Measurements from ENCODE around the gene TMX4. TPM values are rescaled to one million over a fixed set of nuclear protein-coding genes. Genes with fewer than 3 reads are reported as not detected.
"Not testable (repeated sequence)": the region's sequence is repeated elsewhere in the genome, so short reads cannot be mapped to it uniquely, and the experiment has no call there.

Gene TMX4
- 20.1 and 21.1 TPM in 2 replicates for total RNA-seq

DNA sequence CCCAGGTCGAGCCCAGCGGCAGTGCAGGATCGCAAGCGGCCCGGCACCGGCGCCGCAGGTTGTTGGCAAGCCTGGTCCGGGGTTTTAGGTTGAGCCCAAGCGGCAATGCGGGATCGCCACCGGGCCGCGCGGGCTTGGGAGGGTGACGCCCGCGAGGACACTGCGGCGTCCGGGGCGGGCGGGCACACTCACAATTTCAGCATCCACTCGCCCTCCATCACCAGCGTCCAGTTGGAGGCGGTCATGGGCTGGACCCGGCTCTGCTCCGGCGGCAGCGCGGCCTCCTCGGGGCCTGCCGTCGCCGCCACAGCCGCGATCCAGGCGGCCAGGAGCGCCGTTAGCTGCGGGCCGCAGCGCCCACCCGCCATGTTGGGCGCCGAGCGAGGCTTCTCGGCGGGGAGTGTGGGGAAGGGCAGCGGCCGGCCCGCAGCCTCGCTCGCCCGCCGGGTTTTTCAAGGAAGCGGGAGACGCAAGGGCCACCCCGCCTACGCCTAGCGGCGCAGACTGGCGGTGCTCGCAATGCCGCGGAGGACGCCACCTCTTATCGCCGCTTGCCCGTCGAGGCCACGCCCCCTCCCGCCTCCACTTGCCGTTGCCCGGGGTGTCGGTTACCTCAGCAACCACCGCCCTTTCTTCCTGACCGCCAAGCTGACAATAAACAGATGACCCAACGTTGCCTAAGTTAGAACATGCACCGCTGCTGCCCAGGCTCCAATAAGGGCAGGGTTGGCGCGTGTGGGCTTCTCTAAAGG is at the start of gene TMX4:
TMX4 (minus strand) TSS at position 516 of the 752 bp plus-strand sequence; CDS start at position 368, 148 bp downstream.
- peak; percentile 89 for DNase-seq (ENCODE audit: low read depth, low spot score)

DNA sequence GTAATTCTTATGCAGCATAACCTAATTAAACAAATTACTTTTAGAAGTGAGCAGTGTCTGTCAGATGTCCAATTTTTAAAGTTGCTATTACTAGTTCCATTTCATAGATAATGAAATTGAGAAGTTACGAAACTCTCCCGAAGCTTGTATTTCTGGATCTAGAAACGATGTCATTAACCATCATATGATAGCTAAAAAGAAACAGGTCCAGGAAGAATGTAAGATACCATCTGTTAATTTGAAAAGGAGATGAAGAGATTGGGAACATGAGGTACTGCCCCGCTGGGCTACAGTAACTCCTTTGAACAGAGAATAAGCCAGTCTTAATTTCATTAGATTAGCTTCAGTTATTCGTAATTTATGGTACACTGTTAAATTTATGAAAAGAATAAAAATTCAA is 47.5 kb upstream of the TMX4 start:
- no peak for DNase-seq (ENCODE audit: low read depth, low spot score)

GRCh38 chr20:8066662-8067061 is 47.1 kb upstream of the TMX4 start:
- no peak for DNase-seq (ENCODE audit: low read depth, low spot score)

DNA sequence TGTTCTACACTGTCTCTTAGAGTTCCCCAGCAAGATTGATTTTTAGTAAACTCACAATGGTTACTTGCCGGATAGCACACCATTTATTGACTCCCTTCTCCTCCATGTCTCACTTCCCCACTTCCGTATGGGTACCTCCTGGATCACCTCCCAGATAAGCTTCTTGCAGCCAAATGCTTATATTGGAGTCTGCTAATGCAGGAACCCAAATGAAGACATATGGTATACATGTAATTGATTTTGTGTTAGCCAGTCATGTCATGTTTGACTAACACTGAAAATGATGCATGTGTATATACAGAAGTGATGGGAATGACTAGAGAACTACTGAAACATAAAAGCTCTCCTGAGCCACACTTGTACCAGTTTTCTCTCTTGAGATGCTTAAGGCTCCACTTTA is 46.1 kb upstream of the TMX4 start:
- no peak for DNase-seq (ENCODE audit: low read depth, low spot score)

GRCh38 chr20:8062756-8063155 is 43.2 kb upstream of the TMX4 start:
- no peak for DNase-seq (ENCODE audit: low read depth, low spot score)

DNA sequence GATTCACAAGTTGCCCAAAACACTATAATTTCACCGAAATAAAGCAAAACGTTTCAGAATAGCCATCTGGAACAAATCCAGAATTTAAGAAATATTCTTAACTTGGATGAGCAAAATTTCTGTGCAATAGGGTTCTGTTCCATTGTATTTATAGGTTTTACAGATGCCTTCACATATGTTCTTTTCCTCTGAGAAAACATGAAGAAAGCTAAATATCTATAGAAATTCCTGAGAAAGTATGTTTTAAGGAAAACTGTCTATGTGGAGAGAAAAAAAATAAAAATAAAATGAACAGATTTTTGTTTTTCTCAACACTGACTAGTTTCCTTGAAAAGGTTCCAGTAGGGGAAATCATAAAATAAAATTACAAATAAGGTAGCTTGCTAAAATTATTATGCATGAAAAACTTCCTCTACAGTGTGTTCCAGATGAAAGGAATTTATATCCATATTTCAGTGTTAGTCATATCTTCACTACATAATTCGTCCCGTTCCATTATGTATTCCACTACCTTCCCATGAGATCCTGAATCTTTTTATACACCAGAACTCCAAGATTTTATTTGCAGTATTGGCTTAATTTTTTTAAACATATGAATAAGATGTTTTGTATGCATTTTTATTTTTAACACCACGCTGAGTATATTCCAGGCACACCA is 42.4 kb upstream of the TMX4 start:
- no peak for DNase-seq (ENCODE audit: low read depth, low spot score)

DNA sequence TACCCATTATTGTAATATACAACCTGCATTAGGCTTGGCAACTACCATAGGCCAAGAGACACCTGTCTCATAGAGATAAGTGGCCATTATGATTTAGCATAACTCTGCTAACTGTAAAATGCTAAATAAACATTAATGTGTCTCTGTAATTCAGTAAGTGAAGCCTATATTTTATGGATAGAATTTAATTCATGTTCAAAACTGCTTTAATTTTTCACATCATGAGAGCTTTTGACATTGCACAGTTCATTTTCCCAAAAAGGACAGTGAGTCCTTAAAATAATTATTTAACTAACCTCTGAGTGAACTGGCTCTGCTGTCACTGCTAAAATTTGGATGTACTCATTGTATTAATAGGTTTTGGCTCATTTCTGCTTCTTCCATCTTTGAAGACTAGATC is 41.4 kb upstream of the TMX4 start:
- DNase-seq (ENCODE audit: low read depth, low spot score) = no peak

DNA sequence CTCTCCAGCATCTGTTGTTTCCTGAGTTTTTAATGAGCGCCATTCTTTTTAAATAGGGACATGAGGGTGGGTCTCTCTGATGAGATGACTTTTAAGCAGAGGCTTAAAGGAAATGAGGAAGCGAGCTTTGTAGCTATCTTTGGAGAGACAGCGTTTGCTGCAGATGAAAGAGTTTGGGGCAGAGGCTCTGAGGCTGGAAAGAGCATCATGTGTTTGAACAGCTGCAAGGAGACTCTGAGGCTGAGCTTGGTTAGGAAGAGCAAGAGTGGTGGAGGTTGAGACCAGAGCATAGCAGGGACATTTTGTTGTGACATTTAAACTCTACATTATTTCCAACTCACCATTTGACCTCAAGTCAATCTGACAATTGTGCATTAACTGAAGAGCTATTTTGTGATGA is 38.3 kb upstream of the TMX4 start:
- DNase-seq (ENCODE audit: low read depth, low spot score) = no peak

- no peak for DNase-seq (ENCODE audit: low read depth, low spot score)
Observed at GRCh38 chr20:8055096-8055495, 35.5 kb upstream of the TMX4 start.

GRCh38 chr20:8050157-8050837 is 30.7 kb upstream of the TMX4 start:
- peak; percentile 10 for DNase-seq (ENCODE audit: low read depth, low spot score)

DNA sequence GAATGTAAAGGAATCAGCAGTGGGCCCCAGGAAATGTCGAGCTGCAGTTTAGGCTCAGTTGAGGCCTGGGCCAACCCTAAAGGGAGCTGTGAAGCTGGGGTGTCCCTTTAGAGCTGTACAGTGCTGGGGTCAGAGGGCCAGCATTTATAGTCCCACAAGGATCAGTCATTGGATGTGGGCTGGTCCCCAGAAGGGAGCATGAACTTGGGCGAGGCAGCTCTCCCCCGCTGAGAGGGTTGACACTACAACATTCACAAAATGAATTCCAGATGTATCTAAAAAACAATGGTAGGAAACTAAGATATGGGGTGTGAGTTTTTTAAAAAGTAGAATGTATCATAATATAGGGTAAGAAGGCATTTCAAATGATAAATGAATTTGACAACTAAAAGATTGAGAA is 29.7 kb upstream of the TMX4 start:
- no peak for DNase-seq (ENCODE audit: low read depth, low spot score)

GRCh38 chr20:8045946-8046345 is 26.4 kb upstream of the TMX4 start:
- DNase-seq (ENCODE audit: low read depth, low spot score) = no peak

DNA sequence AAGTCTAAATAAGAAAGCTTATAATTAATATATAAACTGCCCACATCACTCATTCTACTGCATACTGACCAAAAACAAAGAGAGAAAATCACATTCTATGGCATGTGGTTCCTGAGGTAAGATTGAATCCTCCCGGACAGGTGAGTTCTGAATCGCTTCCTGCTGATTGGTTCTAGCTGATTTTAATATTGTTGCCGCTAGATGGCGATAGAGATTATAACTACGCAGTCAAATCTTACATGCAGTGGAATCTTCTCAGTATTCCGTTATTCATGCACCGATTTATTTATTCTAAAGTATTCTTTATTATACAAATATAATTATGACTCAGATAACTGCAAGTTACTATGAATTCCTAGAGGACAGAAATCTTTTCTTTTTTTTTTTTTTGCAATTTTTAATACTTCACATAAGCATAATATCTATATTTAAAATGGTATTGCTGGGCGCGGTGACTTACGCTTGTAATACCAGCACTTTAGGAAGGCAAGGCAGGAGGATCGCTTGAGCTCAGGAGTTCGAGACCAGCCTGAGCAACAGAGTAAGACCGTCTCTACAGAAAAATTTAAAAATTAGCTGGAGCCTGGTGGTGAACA is 24.2 kb upstream of the TMX4 start:
- DNase-seq (ENCODE audit: low read depth, low spot score) = no peak

- no peak for DNase-seq (ENCODE audit: low read depth, low spot score)
Observed at GRCh38 chr20:8039042-8039441, 19.5 kb upstream of the TMX4 start.

GRCh38 chr20:8036771-8037170 is 17.2 kb upstream of the TMX4 start:
- DNase-seq (ENCODE audit: low read depth, low spot score) = no peak

GRCh38 chr20:8033151-8033841 is 13.7 kb upstream of the TMX4 start:
- no peak for DNase-seq (ENCODE audit: low read depth, low spot score)

DNA sequence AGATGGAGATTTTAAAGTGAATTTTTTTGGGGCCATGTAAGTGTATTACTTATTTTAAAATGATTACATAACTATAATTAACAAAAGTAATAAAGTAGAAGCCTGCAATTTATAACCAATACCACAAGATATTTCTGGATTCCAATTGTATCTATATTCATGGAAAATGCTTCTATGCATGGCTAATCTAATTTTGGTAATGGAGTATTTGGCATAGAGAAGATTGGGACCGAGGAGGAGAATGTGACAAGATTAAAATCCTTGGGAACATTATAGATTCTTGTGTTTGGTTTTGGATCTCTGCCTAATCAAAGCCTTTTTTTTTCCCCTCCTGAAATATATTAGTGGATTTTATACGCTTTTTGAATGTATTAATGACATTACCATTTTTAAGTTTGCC is 12.9 kb upstream of the TMX4 start:
- no peak for DNase-seq (ENCODE audit: low read depth, low spot score)

DNA sequence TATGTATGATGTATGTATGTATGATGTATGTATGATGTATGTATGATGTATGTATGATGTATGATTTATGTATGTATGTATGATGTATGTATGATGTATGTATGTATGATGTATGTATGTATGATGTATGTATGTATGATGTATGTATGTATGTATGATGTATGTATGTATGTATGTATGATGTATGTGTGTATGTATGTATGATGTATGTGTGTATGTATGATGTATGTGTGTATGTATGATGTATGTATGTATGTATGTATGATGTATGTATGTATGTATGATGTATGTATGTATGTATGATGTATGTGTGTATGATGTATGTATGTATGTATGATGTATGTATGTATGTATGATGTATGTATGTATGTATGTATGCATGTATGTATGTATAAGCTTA is 12.0 kb upstream of the TMX4 start:
- DNase-seq (ENCODE audit: low read depth, low spot score) = not testable (repeated sequence)

GRCh38 chr20:8021541-8022269 is 2.1 kb upstream of the TMX4 start:
- DNase-seq (ENCODE audit: low read depth, low spot score) = no peak

DNA sequence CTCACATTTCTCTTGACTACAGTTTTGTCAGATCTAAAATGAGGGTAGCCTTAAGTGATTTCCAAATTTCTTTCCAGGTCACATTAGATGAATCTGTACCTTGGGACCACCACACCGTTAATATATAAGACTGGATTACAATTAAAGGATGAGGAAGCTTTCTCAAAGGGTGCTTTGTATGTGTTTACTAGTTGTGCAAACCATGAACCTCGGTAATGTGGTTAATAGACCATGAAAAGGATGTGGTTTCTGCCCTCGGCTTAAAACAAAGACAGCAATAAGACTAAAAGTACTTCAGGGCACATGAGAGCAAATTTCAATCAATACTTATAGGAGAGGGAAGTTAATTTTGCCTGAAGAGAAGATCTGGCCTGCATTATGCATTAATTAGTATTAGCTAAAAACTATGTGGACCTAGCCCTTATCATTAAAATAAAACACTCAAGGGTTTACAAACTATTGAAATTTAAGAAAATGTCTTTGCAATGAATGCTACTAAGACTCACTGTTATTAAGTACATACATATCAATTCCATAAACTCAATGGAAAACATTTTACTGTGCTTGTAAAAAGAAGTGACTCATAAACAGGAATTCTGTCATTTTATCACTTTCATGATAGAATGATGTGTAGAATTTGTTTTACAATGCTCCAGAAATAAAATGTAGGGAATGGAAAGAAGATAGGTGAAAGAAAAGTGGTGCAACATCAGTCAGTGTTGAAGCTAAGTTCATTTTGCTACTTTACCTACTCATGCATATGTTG is 936 bp upstream of the TMX4 start:
- DNase-seq (ENCODE audit: low read depth, low spot score) = no peak
